OCI-M2 (cell line): Measurements from ENCODE around the gene ACTR1B.
"Not testable (repeated sequence)": the region's sequence is repeated elsewhere in the genome, so short reads cannot be mapped to it uniquely, and the experiment has no call there.

Experiments
- DNase-seq: peaks from one replicate; lab custom pipeline; 2025; ENCODE audit not compliant: unreplicated experiment; lab: John Stamatoyannopoulos, UW

The ACTR1B gene

DNA sequence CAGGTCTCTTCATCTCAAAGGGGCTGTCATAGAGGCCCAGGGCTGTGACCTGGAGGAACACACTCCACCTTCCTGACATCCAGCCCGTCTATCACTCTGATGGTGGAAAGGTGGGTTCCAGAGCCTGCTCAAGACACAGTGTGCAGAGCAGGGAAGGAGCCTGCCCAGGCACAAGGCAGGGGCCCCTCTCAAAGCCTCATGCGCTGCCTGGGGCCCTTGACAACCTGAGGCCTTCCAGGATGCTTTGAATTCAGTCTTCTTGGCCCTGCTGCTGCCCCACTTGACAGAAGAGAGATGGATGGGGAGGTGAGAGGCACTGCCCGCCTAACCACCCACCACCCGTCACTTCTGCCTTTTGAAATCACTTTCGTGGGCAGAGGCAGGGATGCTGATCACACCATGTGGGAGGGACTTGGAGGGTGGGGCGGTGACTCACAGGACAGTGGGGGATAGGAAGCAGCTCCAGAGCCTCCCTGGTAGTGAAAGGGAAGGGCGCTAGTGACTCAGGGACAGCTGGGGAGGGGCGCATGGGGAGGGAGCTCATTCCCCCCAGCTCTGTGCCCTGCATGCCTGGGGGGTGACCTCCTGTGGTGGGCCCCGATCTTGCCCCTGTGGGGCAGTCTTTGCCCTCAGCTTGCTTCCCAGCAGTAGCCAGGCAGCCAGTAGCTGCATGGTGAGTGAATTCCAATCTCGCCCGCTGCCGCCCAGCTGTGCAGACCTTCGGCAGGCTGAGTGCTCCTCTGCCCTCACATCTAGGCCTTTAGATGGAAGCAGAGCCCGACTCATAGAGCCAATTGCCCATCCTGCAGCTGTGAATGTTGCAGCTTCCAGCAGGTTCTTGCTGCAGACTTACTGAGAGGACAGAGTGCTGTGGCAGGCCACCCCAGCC is 44.7 kb downstream of the ACTR1B start:
- DNase-seq = not testable (repeated sequence)

DNA sequence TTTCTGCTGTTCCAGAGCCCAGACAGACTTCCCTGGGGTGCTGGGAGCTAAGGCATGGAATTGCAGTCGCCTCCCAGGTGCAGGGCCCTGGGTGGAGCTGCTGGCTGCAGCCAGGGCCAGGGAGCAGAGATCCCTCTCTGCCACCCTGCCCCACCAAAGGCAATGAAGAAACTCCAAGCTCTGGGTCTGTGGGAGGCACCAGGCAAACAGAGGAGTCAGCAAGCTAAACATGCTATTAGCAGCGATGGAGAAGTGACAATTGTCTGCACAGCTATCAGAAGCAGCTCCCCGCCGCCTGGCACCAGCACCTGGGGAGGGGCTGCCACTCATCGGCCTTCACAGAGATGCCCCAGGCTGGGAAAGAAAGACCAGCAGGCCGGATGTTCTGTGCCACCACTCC is 45.9 kb downstream of the ACTR1B start:
- no peak for DNase-seq

- not testable (repeated sequence) for DNase-seq
These were observed 48.1 kb downstream of the ACTR1B start for GRCh38 chr2:97615746-97616145.

- DNase-seq = not testable (repeated sequence)
These were observed 51.9 kb downstream of the ACTR1B start for GRCh38 chr2:97611895-97612294.

DNA sequence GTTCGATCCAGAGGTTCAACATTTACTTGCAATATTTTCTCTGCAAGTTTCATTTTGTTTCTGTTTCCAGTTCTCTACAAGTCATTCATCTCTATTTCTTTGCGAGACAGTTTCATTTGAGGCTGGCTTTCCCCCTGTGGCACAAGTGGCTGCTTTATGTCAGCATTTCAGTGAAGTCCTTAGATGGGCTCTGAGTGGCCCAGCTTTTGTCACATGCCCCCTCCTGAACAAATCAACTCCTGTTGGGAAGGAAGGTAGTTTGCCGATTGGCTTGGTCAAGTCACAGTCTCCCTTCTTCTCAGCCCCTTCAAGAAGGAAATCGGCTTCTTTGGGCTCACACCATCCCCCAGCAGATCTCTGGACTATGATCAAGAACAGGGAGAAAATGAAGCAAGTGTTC is 55.1 kb downstream of the ACTR1B start:
- not testable (repeated sequence) for DNase-seq
